Trophoblast cell (in vitro differentiated cells and primary cell): ENCODE results near the gene KIF5C.

ENCODE experiments used
- DNase-seq, 2 donors: peaks; one replicate each; pipeline ENCODE4 v3.0.0-alpha.2; 2016
- H2AFZ ChIP-seq: 2 replicates; pipeline ENCODE4 v1.6.1; 2013; ENCODE audit warnings: low read length, moderate library complexity, mild to moderate bottlenecking; ENCODE audit not compliant: insufficient read depth, poor library complexity
- H2AK5ac ChIP-seq: 2 replicates; pipeline ENCODE4 v1.6.1; 2013; ENCODE audit warnings: mild to moderate bottlenecking, low read length
- H2BK120ac ChIP-seq: 2 replicates; pipeline ENCODE4 v1.6.1; 2013; ENCODE audit warnings: low read length, mild to moderate bottlenecking, moderate library complexity; ENCODE audit not compliant: insufficient read depth, poor library complexity
- H2BK12ac ChIP-seq: 2 replicates; pipeline ENCODE4 v1.6.1; 2013; ENCODE audit warnings: mild to moderate bottlenecking, low read length, moderate library complexity
- H2BK5ac ChIP-seq: 2 replicates; pipeline ENCODE4 v1.6.1; 2013; ENCODE audit warnings: low read length, low read depth, moderate library complexity, mild to moderate bottlenecking; ENCODE audit not compliant: poor library complexity
- H3K14ac ChIP-seq: 2 replicates; pipeline ENCODE4 v1.6.1; 2013; ENCODE audit warnings: mild to moderate bottlenecking, low read length
- H3K18ac ChIP-seq: 2 replicates; pipeline ENCODE4 v1.6.1; 2013; ENCODE audit warnings: mild to moderate bottlenecking, low read length
- H3K23ac ChIP-seq: 2 replicates; pipeline ENCODE4 v1.6.1; 2013; ENCODE audit warnings: low read length
- H3K27ac ChIP-seq: 2 replicates; pipeline ENCODE4 v1.5.1; 2013; ENCODE audit warnings: low read depth, mild to moderate bottlenecking, inconsistent platforms, low read length, moderate library complexity
- H3K27me3 ChIP-seq: 2 replicates; pipeline ENCODE4 v1.6.1; 2013; ENCODE audit warnings: inconsistent platforms, mild to moderate bottlenecking, low read length, moderate library complexity; ENCODE audit not compliant: insufficient read depth
- H3K36me3 ChIP-seq, 2 experiments: 1 replicate in 1 of 2; 2 replicates in 1 of 2; pipeline ENCODE4 v1.6.1; 2013; ENCODE audit warnings: low read length in 2 of 2, mild to moderate bottlenecking in 2 of 2, moderate library complexity in 1 of 2; ENCODE audit not compliant: insufficient read depth in 2 of 2, control insufficient read depth in 1 of 2
- H3K4ac ChIP-seq: 2 replicates; pipeline ENCODE4 v1.6.1; 2013; ENCODE audit warnings: low read depth, mild to moderate bottlenecking, low read length, moderate library complexity
- H3K4me1 ChIP-seq, 2 experiments: 1 replicate in 1 of 2; 2 replicates in 1 of 2; pipeline ENCODE4 v1.6.1; 2013; ENCODE audit warnings: low read length in 2 of 2, mild to moderate bottlenecking in 2 of 2, moderate library complexity in 1 of 2; ENCODE audit not compliant: insufficient read depth in 2 of 2, control insufficient read depth in 1 of 2
- H3K4me2 ChIP-seq: 2 replicates; pipeline ENCODE4 v1.6.1; 2013; ENCODE audit warnings: inconsistent platforms, mild to moderate bottlenecking, low read length, moderate library complexity
- H3K4me3 ChIP-seq: 2 replicates; pipeline ENCODE4 v1.5.1; 2013; ENCODE audit warnings: mild to moderate bottlenecking, low read depth, low read length, inconsistent platforms
- H3K79me1 ChIP-seq: one replicate; pipeline ENCODE4 v1.6.1; 2013; ENCODE audit warnings: low read length
- H3K79me2 ChIP-seq: 2 replicates; pipeline ENCODE4 v1.6.1; 2013; ENCODE audit warnings: low read length, mild to moderate bottlenecking; ENCODE audit not compliant: control insufficient read depth, insufficient read depth, poor library complexity
- H3K9ac ChIP-seq: 2 replicates; pipeline ENCODE4 v1.6.1; 2013; ENCODE audit warnings: mild to moderate bottlenecking, low read length
- H3K9me3 ChIP-seq: 2 replicates; pipeline ENCODE4 v1.6.1; 2013; ENCODE audit warnings: low read depth, mild to moderate bottlenecking, control low read depth, inconsistent platforms, low read length; ENCODE audit not compliant: insufficient read depth
- H4K12ac ChIP-seq: 2 replicates; pipeline ENCODE4 v1.6.1; 2013; ENCODE audit warnings: low read depth, mild to moderate bottlenecking, low read length, moderate library complexity
- H4K8ac ChIP-seq: 2 replicates; pipeline ENCODE4 v1.6.1; 2013; ENCODE audit warnings: low read depth, mild to moderate bottlenecking, low read length, moderate library complexity
- H4K91ac ChIP-seq: one replicate; pipeline ENCODE4 v1.6.1; 2013; ENCODE audit warnings: low read depth, mild to moderate bottlenecking, low read length, moderate library complexity
- WGBS: extraction: QIAGEN DNeasy Blood & Tissue Kit; methylation state at CpG from one replicate; pipeline ENCODE4 v1.1.7; 2013; ENCODE audit warnings: missing lambda C conversion rate; ENCODE audit not compliant: insufficient read length, insufficient coverage; ENCODE audit errors: extremely low coverage; 5-methylcytosine and 5-hydroxymethylcytosine counted together

The KIF5C gene

GRCh38 chr2:148900350-148900837 is 25.4 kb downstream of the KIF5C start:
- H3K36me3 ChIP-seq, result no peaks in the 10 kb centered on the region
- no peak overlapping the region for H2BK5ac ChIP-seq
- H2BK120ac ChIP-seq, result no peak overlapping the region
- H2BK12ac ChIP-seq, result no peak overlapping the region
- H3K4ac ChIP-seq, result no peak overlapping the region
- H3K4me1 ChIP-seq, result no peaks in the 10 kb centered on the region
- no peaks in the 10 kb centered on the region for H3K79me1 ChIP-seq
- no peak overlapping the region for H2AK5ac ChIP-seq
- no peak overlapping the region for H3K4me2 ChIP-seq
- H3K27ac ChIP-seq, result no peak overlapping the region
- no peak overlapping the region for H4K8ac ChIP-seq
- H3K9me3 ChIP-seq, result no peaks in the 10 kb centered on the region
- no peak overlapping the region for H4K91ac ChIP-seq
- no peak for DNase-seq
- H3K79me2 ChIP-seq, result no peaks in the 10 kb centered on the region
- no CpG with 5 or more reads among the region's 2 CpGs for WGBS
- no peak overlapping the region for H3K4me3 ChIP-seq
- no peak overlapping the region for H3K14ac ChIP-seq
- no peak overlapping the region for H3K23ac ChIP-seq
- no peaks in the 10 kb centered on the region for H3K27me3 ChIP-seq
- no peak overlapping the region for H3K9ac ChIP-seq
- H2AFZ ChIP-seq, result no peak overlapping the region
- H4K12ac ChIP-seq, result no peak overlapping the region
- H3K18ac ChIP-seq, result no peak overlapping the region

- no peaks in the 10 kb centered on the region for H3K9me3 ChIP-seq
- H3K14ac ChIP-seq, result no peak overlapping the region
- no peak overlapping the region for H2BK12ac ChIP-seq
- no peak overlapping the region for H3K4ac ChIP-seq
- H3K36me3 ChIP-seq, result no peaks in the 10 kb centered on the region
- H3K79me2 ChIP-seq, result no peaks in the 10 kb centered on the region
- no peak overlapping the region for H3K9ac ChIP-seq
- H3K27ac ChIP-seq, result no peak overlapping the region
- no peak overlapping the region for H4K91ac ChIP-seq
- no peaks in the 10 kb centered on the region for H3K27me3 ChIP-seq
- no peak overlapping the region for H2BK5ac ChIP-seq
- no peak for DNase-seq
- H4K12ac ChIP-seq, result no peak overlapping the region
- no peaks in the 10 kb centered on the region for H3K4me1 ChIP-seq
- no peak overlapping the region for H3K18ac ChIP-seq
- no peak overlapping the region for H3K4me2 ChIP-seq
- no peak overlapping the region for H2AK5ac ChIP-seq
- no peak overlapping the region for H2AFZ ChIP-seq
- no peak overlapping the region for H3K4me3 ChIP-seq
- no peaks in the 10 kb centered on the region for H3K79me1 ChIP-seq
- no CpG with 5 or more reads among the region's 1 CpG for WGBS
- H3K23ac ChIP-seq, result no peak overlapping the region
- no peak overlapping the region for H2BK120ac ChIP-seq
- no peak overlapping the region for H4K8ac ChIP-seq
These were observed 26.1 kb downstream of the KIF5C start for GRCh38 chr2:148901142-148901541.

- Histone ChIP-seq H2AK5ac (no peak overlapping the region), H4K8ac (no peak overlapping the region), H3K27ac (no peak overlapping the region), H2BK12ac (no peak overlapping the region), H2BK120ac (no peak overlapping the region), H3K18ac (no peak overlapping the region), H2BK5ac (no peak overlapping the region), H4K12ac (no peak overlapping the region), H3K79me1 (no peaks in the 10 kb centered on the region), H3K4me3 (no peak overlapping the region), H2AFZ (no peak overlapping the region), H3K14ac (no peak overlapping the region), H3K4ac (no peak overlapping the region), H3K4me1 (no peaks in the 10 kb centered on the region), H3K23ac (no peak overlapping the region), H3K79me2 (no peaks in the 10 kb centered on the region), H3K4me2 (no peak overlapping the region), H3K9me3 (no peaks in the 10 kb centered on the region), H3K9ac (no peak overlapping the region), H4K91ac (no peak overlapping the region), H3K36me3 (no peaks in the 10 kb centered on the region), H3K27me3 (no peaks in the 10 kb centered on the region)
- DNase-seq, result no peak
- WGBS, result no CpG with 5 or more reads among the region's 1 CpG
These were observed 27.8 kb downstream of the KIF5C start for GRCh38 chr2:148902798-148903197.

GRCh38 chr2:148903294-148903693 is 28.3 kb downstream of the KIF5C start:
- Histone ChIP-seq H3K79me2 (no peaks in the 10 kb centered on the region), H2AK5ac (no peak overlapping the region), H3K4me1 (no peaks in the 10 kb centered on the region), H3K9ac (no peak overlapping the region), H2AFZ (no peak overlapping the region), H3K36me3 (no peaks in the 10 kb centered on the region), H2BK5ac (no peak overlapping the region), H2BK120ac (no peak overlapping the region), H3K4me3 (no peak overlapping the region), H3K27me3 (no peaks in the 10 kb centered on the region), H3K79me1 (no peaks in the 10 kb centered on the region), H3K9me3 (no peaks in the 10 kb centered on the region), H3K23ac (no peak overlapping the region), H3K4me2 (no peak overlapping the region), H4K91ac (no peak overlapping the region), H3K4ac (no peak overlapping the region), H4K12ac (no peak overlapping the region), H4K8ac (no peak overlapping the region), H3K27ac (no peak overlapping the region), H3K18ac (no peak overlapping the region), H2BK12ac (no peak overlapping the region), H3K14ac (no peak overlapping the region)
- DNase-seq, result no peak
- no CpG with 5 or more reads among the region's 6 CpGs for WGBS
